ENCODE results near the gene FBXW10.
A peak's percentile ranks its signal among the peaks of the same experiment; 100 is the strongest.
"Not testable (repeated sequence)": the region's sequence is repeated elsewhere in the genome, so short reads cannot be mapped to it uniquely, and the experiment has no call there.

The FBXW10 gene

GRCh38 chr17:18743699-18744421, at the start of gene FBXW10:
Gene FBXW10, plus strand, starts transcription at chr17:18744054. Its CDS starts 191 bp downstream, at chr17:18744245.
- DNase-seq, result not testable (repeated sequence)

- not testable (repeated sequence) for DNase-seq
These were observed 48.7 kb upstream of the FBXW10 start for GRCh38 chr17:18695143-18695542.

- DNase-seq, result not testable (repeated sequence)
These were observed 45.3 kb upstream of the FBXW10 start for GRCh38 chr17:18698473-18699103.

GRCh38 chr17:18705955-18706354, 37.9 kb upstream of the FBXW10 start:
- DNase-seq, result not testable (repeated sequence)

GRCh38 chr17:18708215-18708614, 35.6 kb upstream of the FBXW10 start:
- not testable (repeated sequence) for DNase-seq

DNA sequence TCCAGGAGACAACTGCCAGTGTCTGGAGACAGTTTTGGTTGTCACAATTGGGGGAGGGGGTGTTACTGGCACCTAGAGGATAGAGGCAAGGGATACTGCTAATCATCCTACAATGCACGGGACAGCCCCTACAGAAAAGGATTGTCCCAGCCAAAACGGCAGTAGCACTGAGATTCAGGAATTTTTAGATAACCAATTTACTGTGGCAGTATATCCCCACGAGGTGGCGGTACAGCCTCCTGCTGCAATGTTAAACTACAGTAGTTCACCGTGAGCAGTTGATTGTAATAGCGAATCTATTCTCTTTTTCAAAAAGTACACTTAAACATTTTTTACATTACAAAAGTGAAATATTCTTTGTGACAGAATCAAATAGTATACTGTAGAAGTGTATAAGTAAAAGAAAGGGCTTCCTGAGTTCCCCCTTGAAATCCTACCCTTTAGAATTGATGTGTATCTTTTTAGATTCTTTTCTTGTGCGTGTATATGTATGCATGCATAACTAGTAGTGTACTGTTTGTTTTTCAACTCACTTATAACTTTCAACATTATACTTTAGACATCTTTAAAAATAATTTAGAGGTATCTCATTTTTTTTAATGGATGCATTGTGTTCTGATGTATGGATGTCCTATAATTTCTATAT, 31.4 kb upstream of the FBXW10 start:
- peak; percentile 66 for DNase-seq

GRCh38 chr17:18718643-18719427, 25.0 kb upstream of the FBXW10 start:
- DNase-seq, result not testable (repeated sequence)

- DNase-seq, result not testable (repeated sequence)
These were observed 24.3 kb upstream of the FBXW10 start for GRCh38 chr17:18719428-18720110.

GRCh38 chr17:18721775-18722547, 21.9 kb upstream of the FBXW10 start:
- DNase-seq, result not testable (repeated sequence)

- not testable (repeated sequence) for DNase-seq
These were observed 21.2 kb upstream of the FBXW10 start for GRCh38 chr17:18722612-18723011.

DNA sequence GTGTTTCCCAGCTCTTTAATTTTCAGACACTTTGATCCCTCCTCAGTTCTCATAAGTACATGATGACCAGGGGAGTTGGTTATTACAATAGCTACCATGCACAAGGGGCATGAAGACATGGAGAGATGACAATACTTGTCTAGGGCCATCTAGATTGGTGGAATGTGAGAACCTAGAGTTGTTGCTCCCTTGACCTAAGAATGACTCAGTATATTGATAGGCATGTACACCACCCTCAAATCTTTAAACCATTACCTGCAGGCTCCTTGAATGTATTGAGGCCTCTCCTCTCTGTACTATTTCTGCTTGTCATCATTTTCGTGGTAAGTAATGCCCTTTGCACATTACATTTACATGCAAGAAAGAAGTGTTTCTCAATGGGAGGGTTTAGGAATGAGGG, 20.3 kb upstream of the FBXW10 start:
- not testable (repeated sequence) for DNase-seq

GRCh38 chr17:18732438-18732837, 11.4 kb upstream of the FBXW10 start:
- not testable (repeated sequence) for DNase-seq

DNA sequence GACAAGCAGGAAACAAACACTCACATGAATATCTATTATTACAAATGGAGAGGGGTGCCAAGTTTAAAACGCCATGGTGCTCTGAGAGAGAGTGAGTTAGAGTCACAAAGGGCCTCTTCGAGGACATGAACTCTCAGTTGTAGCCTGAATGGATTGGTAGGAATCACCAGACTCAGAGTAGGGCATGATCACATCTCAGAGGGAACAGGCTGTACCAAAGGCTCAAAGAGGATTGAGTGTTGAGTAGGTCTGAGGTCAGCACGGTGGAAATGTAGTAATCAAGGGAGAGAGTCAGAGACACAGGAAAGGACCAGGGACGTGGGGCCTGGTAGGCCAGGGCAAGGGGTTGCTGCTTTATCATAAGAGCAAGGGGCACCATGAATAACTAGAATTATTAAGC, 10.5 kb upstream of the FBXW10 start:
- not testable (repeated sequence) for DNase-seq

GRCh38 chr17:18739616-18740391, 4.0 kb upstream of the FBXW10 start:
- DNase-seq, result not testable (repeated sequence)

DNA sequence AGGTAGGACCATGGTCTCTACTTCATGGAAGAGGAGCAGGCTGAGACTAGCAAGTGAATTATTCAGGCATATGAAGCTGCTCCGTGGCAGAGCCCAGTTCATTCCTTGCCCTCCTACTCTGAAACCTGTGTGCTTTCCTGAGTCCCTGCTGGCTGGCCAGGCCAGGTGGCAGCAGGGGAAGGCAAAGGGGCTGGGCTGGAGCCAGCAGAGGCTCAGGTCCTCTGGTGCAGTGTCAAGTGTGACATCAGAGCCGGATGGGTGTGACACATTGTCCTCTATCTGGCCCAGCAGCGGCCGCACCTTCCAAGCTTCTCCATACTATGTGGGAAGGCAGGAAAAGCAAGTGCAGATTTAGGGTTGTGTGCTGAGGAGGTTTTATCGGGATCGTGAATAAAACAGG, 2.6 kb upstream of the FBXW10 start:
- not testable (repeated sequence) for DNase-seq

- DNase-seq, result not testable (repeated sequence)
These were observed 872 bp downstream of the FBXW10 start for GRCh38 chr17:18744726-18745125.

DNA sequence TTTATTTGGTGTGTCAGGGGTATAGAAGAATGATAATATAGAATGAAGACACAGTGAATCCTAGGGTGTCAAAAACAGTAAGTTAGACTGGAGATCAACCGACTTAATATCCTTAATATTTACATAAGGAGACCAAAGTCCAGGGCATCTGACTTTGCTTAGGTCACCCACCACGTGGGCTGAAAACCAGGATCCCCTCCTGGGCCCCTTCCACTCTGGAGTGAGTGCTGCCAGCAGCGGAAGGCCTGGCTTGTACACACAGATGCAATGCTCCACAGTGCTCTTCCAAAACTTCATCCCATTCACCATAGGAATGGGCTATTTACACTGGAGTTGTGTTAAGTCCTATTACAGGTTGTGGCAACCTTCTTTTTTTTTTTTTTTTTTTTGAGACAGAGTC, 2.7 kb downstream of the FBXW10 start:
- not testable (repeated sequence) for DNase-seq

GRCh38 chr17:18747501-18747900, 3.6 kb downstream of the FBXW10 start:
- not testable (repeated sequence) for DNase-seq

- DNase-seq, result not testable (repeated sequence)
These were observed 6.4 kb downstream of the FBXW10 start for GRCh38 chr17:18750242-18750641.

- not testable (repeated sequence) for DNase-seq
These were observed 10.1 kb downstream of the FBXW10 start for GRCh38 chr17:18753829-18754409.
